ENCODE measurements around the gene CCDC154. TPM values are rescaled to one million over a fixed set of nuclear protein-coding genes. Genes with fewer than 3 reads are reported as not detected.
"Not testable (repeated sequence)": the region's sequence is repeated elsewhere in the genome, so short reads cannot be mapped to it uniquely, and the experiment has no call there.

The CCDC154 gene
- polyA plus RNA-seq, 3 donors from 2014 or later, result not detected

DNA sequence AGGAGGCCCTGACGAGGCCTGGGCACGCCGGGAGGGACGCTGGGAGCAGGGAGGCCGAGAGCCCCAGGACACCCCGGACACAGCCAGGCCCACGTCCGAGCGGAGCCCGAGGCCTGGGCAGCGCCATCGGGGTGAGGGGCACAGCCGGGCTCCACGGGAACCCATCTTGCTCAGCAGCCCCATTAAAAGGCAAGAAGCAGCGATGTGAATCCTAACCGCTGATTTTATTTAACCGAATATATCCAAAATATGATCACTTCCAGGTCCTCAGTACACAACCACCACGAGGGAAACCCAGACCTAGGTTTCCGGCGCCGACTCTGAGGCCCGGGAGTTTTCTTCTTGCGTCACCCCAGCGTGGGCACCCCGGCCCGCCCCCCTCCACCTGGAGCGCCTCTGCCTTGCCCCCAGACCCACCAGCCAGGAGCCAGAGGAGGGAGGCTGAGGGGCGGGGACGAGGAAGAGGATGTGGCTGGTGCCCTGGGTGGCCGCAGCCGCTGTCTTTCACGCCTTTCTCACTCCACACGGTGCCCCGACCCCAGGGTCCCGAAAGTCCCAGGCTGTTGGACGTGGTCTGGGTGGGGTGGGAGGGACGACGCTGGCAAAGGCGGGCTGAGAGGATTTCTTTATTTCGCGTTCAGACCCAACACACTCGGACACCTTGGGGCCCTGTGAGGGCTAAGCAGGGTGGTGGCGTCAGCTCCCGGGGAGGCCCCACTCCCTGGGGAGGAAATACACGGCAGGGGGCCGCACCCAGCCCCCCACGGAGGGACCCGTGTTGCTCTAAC lies 568 bp upstream of the CCDC154 start:
- Mint-ChIP-seq H3K4me1 (peaks cover 6 to 24% of the 10 kb centered on the region in 2 donors), H3K27me3 (ENCODE audit: low read depth in 3 of 3) (peaks cover 0 to 2% (median 0%) of the 10 kb centered on the region in 3 donors), H3K9me3 (no peaks in the 10 kb centered on the region), H3K36me3 (no peaks in the 10 kb centered on the region), H3K4me3 (peak overlapping the region in 2 of 5 donors; percentile 29 to 38), H3K27ac (peak overlapping the region in 2 of 6 donors; percentile 56 to 90)
- DNase-seq, result peak; percentile 17 to 35 (median 19)

DNA sequence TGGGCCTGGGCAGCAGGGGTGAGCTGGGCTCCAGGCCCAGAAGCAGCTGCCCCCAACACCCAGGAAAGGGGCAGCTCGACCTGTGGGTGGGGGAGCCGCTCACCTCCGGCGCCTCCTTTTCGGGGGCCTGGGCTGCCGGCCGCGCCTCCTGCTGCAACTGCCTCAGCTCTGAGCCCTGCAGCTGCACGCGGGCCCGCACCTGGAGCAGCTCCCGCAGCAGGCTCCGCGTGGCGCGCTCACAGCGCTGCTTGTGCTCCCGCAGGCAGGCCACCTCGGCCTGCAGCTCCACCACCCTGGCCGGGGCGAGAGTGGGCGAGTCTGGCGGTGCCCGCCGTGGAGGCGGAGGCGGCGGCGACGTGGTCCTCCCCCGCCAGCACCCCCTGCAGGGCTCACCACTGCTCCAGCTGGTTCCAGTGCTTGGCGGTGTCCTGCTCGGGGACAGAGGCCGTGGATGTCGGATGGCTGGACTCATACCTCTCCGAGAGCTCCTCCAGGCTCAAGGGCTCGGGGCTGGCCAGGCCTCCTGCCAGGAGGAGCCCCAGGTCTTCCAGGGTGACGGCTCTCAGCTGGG lies 868 bp downstream of the CCDC154 start:
- Mint-ChIP-seq H3K27ac (no peak overlapping the region), H3K4me1 (peaks cover 0 to 13% of the 10 kb centered on the region in 2 donors), H3K27me3 (ENCODE audit: low read depth in 3 of 3) (peaks cover 0 to 2% (median 0%) of the 10 kb centered on the region in 3 donors), H3K9me3 (no peaks in the 10 kb centered on the region), H3K4me3 (no peak overlapping the region), H3K36me3 (no peaks in the 10 kb centered on the region)
- no peak for DNase-seq

DNA sequence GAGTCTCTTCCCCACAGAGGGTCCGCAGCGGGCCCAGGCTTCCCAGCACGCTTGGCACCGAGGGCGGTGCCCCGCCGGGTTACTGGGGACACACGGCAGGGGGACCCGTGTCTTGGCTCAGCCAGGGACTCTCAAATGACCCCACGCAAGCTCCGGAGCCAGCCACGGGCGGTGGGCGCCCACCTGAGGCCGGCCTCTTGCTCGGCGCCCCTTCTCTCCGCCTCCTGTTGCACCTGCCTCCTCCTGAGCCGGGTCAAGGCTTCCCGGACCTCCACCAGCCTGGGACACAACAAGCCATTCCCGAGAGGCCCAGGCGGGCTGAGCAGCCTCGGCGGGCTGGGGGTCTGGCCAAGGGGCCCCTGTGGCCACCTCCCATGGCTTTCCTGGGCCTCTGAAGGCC lies 1.7 kb downstream of the CCDC154 start:
- Mint-ChIP-seq H3K27ac (no peak overlapping the region), H3K4me3 (no peak overlapping the region), H3K4me1 (peaks cover 0 to 8% of the 10 kb centered on the region in 2 donors), H3K9me3 (no peaks in the 10 kb centered on the region), H3K27me3 (ENCODE audit: low read depth in 3 of 3) (peaks cover 0 to 2% (median 0%) of the 10 kb centered on the region in 3 donors), H3K36me3 (no peaks in the 10 kb centered on the region)
- DNase-seq, result no peak

DNA sequence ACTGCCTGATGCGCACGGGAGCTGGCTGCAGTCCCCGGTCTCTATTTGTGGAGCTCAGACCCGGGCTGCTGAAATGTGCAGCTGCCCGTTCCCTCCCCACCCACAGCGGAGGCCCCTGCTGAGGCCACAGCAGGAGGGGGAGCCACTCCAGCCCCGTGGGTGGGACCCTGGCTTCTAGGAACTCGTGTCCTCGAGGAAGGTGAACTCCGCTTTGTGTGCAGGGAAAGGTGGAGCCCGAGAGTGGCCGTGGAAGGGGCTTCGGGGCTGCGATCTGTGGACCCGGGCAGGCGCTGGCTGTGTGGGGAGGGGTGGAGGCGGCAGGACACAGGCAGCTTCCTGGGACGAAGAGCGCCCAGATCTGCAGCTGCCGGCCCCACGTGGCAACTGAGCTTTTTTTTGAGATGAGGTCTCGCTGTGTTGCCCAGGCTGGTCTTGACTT lies 2.9 kb downstream of the CCDC154 start:
- Mint-ChIP-seq H3K4me3 (no peak overlapping the region), H3K9me3 (no peaks in the 10 kb centered on the region), H3K4me1 (peaks cover 0 to 8% of the 10 kb centered on the region in 2 donors), H3K27ac (no peak overlapping the region), H3K36me3 (no peaks in the 10 kb centered on the region), H3K27me3 (ENCODE audit: low read depth in 3 of 3) (peaks cover 0 to 2% (median 0%) of the 10 kb centered on the region in 3 donors)
- DNase-seq, result no peak

DNA sequence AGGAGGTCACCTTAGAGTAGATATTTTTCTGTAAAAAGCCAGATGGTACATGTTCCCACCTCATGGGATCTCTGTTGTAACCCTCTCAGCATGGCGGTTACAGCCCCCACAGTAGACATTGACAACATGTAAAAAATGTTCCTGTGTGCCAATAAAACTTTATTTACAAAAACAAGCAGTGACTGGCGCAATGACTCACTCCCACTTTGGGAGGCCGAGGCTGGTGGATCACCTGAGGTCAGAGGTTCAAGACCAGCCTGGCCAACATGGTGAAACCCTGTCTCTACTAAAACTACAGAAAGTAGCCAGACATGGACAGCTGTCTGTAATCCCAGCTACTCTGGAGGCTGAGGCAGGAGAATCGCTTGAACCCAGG lies 4.7 kb downstream of the CCDC154 start:
- not testable (repeated sequence) for H3K4me1 Mint-ChIP-seq; H3K27ac Mint-ChIP-seq; H3K27me3 Mint-ChIP-seq (ENCODE audit: low read depth in 3 of 3); H3K9me3 Mint-ChIP-seq; H3K36me3 Mint-ChIP-seq; H3K4me3 Mint-ChIP-seq; DNase-seq

DNA sequence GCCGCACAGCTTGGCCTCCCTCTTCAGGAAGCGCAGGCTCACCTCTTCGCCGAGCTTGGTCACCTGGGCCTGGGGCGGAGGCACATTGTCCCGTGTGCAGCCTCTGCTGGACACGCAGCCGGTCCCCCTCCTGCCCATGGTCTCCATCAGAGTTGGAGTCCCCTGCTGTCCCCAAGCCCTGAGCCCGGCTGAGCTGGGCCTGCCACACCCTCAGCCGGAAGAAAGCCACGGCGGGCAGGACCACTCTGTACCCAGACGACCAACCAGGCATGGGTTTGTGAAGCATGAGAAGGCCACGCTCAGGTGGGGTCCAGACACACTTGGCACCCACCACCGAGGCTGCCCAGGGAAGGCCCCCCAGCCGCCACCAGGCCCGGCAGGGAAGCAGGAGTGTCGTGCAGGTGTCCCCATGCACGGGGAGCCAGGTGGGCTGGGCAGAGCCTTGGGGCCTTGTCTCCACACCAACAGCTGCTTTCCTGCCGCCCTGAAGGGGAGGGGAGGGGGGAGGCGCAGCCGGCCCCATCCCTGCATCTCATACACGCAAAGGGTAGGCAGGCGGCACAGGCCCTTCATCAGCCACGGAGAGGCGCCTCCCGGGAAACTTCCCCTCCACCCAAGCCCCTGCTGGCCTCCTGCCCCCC lies 5.2 kb downstream of the CCDC154 start:
- H3K4me1 Mint-ChIP-seq, result no peaks in the 10 kb centered on the region
- no peak overlapping the region for H3K4me3 Mint-ChIP-seq
- H3K36me3 Mint-ChIP-seq, result no peaks in the 10 kb centered on the region
- H3K27ac Mint-ChIP-seq, result no peak overlapping the region
- peaks cover 0 to 2% (median 2%) of the 10 kb centered on the region in 3 donors for H3K27me3 Mint-ChIP-seq (ENCODE audit: low read depth in 3 of 3)
- no peaks in the 10 kb centered on the region for H3K9me3 Mint-ChIP-seq
- no peak for DNase-seq

DNA sequence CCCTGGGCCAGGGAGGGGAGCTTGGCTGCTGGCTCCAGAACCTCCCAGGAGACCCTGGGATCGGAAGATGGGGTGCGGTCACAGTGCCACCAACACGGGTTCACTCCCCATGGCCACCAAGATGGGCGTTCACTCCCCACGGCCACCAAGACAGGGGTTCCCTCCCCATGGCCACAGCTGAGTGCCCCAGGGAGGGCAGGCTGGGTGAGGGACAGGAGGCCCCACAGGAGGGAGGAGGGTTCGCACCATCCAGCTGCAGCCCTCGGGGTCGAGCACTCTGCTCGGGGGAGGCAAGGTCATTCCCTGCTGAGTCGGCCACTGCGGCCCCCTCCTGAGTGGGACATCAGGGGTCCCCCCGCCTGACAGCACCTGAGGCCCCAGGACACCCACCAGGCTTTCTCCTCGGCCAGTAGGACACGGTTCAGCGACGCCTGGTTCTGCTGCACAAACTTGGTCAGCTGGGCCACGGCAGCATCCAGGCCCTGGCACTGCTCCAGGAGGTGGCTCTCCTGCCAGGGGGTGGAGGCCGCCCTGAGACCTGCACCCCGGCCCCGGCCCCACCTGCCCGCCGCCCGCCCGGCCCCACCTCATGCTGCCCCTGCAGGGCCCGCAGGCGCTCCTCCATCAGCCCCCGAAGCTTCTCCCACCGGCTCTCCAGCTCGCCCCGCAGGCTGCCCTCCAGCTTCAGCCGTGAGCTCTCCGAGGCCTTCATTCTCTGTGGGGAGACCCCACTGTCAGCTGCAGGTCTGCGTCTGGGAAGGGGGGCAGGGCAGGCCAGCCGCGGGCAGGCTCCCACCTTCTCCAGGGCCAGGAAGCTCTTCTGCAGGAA lies 5.9 kb downstream of the CCDC154 start:
- no peaks in the 10 kb centered on the region for H3K4me1 Mint-ChIP-seq
- H3K36me3 Mint-ChIP-seq, result no peaks in the 10 kb centered on the region
- no peaks in the 10 kb centered on the region for H3K9me3 Mint-ChIP-seq
- DNase-seq, result no peak
- H3K27me3 Mint-ChIP-seq (ENCODE audit: low read depth in 3 of 3), result peaks cover 0 to 2% (median 2%) of the 10 kb centered on the region in 3 donors
- H3K27ac Mint-ChIP-seq, result no peak overlapping the region
- no peak overlapping the region for H3K4me3 Mint-ChIP-seq

DNA sequence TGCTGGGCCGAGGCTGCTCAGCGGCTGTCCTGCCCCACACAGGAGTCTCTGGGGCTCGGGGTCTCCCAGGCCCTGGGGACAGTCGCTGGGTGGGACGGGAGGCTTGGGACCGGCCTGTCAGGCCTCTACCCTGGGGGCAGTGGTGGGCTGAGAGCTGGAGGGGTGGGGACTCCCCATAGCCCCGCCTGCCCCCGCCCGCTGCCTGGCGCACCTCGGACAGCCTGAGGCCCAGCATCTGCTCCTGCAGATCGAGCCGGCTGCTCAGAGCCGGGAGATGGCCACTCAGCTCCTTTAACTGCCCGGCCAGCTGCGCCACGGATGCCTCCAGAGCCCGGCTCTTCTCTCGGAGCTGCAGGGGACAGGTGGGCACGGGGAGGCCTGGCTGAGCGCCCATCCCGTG lies 6.8 kb downstream of the CCDC154 start:
- H3K9me3 Mint-ChIP-seq, result no peaks in the 10 kb centered on the region
- no peaks in the 10 kb centered on the region for H3K4me1 Mint-ChIP-seq
- H3K36me3 Mint-ChIP-seq, result no peaks in the 10 kb centered on the region
- H3K27ac Mint-ChIP-seq, result no peak overlapping the region
- H3K4me3 Mint-ChIP-seq, result no peak overlapping the region
- H3K27me3 Mint-ChIP-seq (ENCODE audit: low read depth in 3 of 3), result peaks cover 0 to 2% (median 0%) of the 10 kb centered on the region in 3 donors
- no peak for DNase-seq

DNA sequence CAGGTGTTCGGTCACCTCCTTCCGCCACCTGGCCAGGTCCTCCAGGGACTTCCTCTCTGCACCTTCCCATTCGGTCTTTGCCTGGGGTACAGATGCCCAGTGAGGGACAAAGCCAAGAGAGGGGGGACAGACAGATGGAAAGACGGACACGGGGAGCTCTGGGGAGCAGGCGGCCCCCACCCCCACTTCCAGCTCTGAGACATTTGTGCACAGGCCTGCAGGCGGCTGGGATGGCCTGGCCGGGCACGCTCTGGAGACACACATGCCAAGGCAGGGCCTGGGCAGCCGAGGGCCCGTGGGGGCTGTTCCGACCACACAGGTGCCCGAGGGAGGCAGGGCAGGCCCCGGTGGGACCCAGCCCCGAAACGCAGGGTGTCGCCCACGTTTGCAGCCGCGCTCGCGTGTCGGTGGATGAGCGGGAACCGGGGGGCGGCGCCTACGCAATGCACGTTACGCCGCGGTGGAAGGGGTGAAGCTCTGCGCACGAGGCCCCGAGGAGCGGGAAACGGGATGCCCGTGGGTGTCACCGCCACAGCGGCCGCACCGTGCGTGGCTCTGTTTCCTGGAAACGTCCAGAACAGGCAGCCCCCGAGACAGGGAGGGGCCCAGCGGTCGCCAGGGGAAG lies 7.5 kb downstream of the CCDC154 start:
- DNase-seq, result no peak
- Mint-ChIP-seq H3K4me1 (peaks cover 0 to 2% of the 10 kb centered on the region in 2 donors), H3K9me3 (no peaks in the 10 kb centered on the region), H3K27me3 (ENCODE audit: low read depth in 3 of 3) (peaks cover 0 to 2% (median 0%) of the 10 kb centered on the region in 3 donors), H3K4me3 (no peak overlapping the region), H3K36me3 (no peaks in the 10 kb centered on the region), H3K27ac (no peak overlapping the region)

DNA sequence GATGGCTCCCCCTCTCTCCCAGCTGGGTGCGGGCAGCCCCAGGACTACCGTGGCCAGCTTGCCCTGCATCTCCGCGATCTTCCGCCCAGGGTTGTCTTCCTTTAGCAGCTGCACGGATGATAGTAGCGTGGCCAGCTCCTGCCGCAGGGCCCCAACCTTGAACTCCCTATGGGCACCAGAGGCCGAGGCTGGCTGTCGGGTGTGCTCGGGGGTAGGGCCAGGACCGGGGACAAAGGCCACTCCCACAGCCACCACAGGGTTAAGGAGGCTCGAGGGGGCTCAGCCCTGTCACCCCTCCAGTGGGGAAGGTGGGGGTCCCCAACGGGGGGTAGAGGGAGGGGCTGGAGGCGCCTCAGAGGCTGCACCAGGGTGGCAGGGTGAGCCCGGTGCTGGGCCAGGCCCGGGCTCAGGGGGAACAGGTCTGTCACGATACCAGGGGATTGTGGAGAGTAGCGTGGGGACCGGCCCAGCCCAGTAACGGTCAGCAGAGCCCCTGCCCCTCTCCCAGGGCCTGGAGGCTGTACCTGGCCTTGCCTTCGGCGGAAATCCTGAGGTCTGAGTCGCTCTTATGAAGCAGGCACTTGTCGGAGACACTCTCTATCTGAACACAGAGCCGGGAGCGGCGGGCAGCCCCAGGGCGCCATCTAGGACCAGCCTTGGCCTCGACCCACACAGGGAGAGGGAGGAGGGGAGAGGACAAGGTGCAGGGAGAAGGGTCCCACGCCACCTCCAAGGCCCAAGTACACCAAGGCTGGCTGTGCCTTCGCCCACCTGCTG lies 8.2 kb downstream of the CCDC154 start:
- no peaks in the 10 kb centered on the region for H3K36me3 Mint-ChIP-seq

DNA sequence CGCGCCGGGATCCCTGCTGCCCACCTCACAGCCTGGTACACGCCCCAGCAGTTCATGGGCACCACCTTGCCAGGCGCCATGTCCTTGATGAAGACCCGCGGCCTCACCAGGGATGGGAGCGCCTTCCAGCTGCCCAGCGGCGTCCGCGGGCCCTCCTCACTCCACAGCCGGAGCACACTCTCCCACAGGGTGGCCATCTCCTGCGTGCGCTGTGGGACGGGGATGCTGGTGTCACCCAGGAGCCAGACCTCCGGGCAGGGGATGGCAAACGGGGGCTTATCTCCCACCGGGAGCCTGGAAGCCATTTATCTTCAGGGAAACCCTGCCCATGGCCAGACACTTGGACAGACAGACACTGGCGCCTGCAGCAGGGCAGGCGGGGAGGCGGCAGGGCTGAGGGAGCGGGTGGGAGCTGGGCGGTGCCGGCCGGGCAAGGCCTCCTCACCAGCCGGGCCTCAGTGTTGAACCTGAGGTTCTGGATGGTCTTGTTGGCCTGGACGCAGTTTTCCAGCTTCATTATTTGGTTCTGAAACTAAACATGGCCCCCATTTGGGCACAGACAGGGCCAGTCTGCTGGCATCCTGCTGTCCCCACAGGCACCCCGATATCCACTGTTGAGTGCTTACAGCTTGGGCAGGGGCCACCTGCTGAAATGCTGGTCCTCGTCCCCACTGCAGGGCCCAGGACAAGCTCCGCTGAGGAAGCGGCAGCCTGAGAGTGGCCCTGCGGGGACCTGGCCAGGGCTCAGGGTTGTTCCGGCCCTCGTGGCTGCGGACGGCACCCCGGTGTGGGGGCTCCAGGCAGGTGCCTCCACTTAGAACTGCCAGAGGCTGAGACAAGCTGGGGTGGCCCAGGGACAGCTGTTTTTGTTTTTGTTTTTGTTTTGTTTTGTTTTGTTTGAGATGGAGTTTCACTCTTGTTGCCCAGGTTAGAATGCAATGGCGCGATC lies 9.4 kb downstream of the CCDC154 start:
- H3K27me3 Mint-ChIP-seq (ENCODE audit: low read depth in 3 of 3), result peaks cover 0 to 2% (median 0%) of the 10 kb centered on the region in 3 donors
- H3K4me1 Mint-ChIP-seq, result peaks cover 0 to 2% of the 10 kb centered on the region in 2 donors
- H3K27ac Mint-ChIP-seq, result no peak overlapping the region
- no peak overlapping the region for H3K4me3 Mint-ChIP-seq
- DNase-seq, result no peak
- no peaks in the 10 kb centered on the region for H3K9me3 Mint-ChIP-seq
- H3K36me3 Mint-ChIP-seq, result no peaks in the 10 kb centered on the region

More for the DNA sequence above, 8.2 kb downstream of the CCDC154 start:
- DNase-seq, result no peak
- no peaks in the 10 kb centered on the region for H3K9me3 Mint-ChIP-seq
- peaks cover 0 to 2% of the 10 kb centered on the region in 2 donors for H3K4me1 Mint-ChIP-seq
- H3K27me3 Mint-ChIP-seq (ENCODE audit: low read depth in 3 of 3), result peaks cover 0 to 2% (median 0%) of the 10 kb centered on the region in 3 donors
- no peak overlapping the region for H3K27ac Mint-ChIP-seq
- no peak overlapping the region for H3K4me3 Mint-ChIP-seq

DNA sequence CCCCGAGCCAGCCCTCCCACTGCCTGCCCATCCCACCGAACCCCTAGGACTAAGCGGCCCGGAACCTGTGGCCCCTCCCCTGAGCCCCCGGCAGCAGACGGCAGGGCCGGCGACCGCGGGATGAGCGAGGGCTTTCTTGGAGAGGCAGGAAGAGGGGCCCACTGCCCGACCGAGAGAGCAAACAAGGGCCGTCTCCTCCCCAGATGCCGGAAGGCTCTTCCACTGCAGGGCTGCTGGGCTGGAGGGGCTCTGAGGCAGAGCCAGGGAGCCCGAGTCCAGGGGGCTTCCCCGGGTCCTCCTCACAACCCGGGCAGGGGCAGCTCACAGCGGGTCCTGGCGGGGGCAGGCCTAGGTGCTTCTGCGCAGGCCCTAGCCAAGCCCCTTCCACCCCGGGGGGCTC lies 10.6 kb downstream of the CCDC154 start:
- H3K27ac Mint-ChIP-seq, result no peak overlapping the region
- H3K9me3 Mint-ChIP-seq, result no peaks in the 10 kb centered on the region
- H3K4me3 Mint-ChIP-seq, result no peak overlapping the region
- no peak for DNase-seq
- H3K36me3 Mint-ChIP-seq, result no peaks in the 10 kb centered on the region
- H3K4me1 Mint-ChIP-seq, result peaks cover 0 to 2% of the 10 kb centered on the region in 2 donors
- peaks cover 0 to 2% (median 0%) of the 10 kb centered on the region in 3 donors for H3K27me3 Mint-ChIP-seq (ENCODE audit: low read depth in 3 of 3)
